ENCODE measurements around the gene LYRM9. TPM values are rescaled to one million over a fixed set of nuclear protein-coding genes. Genes with fewer than 3 reads are reported as not detected.

Gene LYRM9
- polyA plus RNA-seq, 3 donors = 5.9 to 7.6 (median 6.3) TPM

GRCh38 chr17:27918498-27918897 lies 25.3 kb upstream of the LYRM9 start:
- Histone ChIP-seq H4K20me1 (ENCODE audit: insufficient read depth, low read length) (no peaks in the 10 kb centered on the region), H3K4me2 (replicated peaks; ENCODE audit: extremely low read depth, low read length, poor library complexity, severe bottlenecking) (no peak overlapping the region), H3K4me1 (ENCODE audit: control insufficient read depth in 1 of 2, insufficient read depth in 2 of 2, low read length in 2 of 2) (no peaks in the 10 kb centered on the region), H3K4me3 (replicated peaks in 1 of 3; ENCODE audit: low read depth in 2 of 3, low read length in 3 of 3) (no peak overlapping the region), H2AFZ (ENCODE audit: insufficient read depth, low read depth, low read length, poor library complexity, severe bottlenecking) (no peak overlapping the region), H3K36me3 (replicated peaks in 1 of 2; ENCODE audit: control insufficient read depth in 1 of 2, insufficient read depth in 2 of 2, low read length in 2 of 2) (no peaks in the 10 kb centered on the region), H3K9ac (ENCODE audit: insufficient read depth, low read length, poor library complexity, severe bottlenecking) (no peak overlapping the region), H3K27me3 (ENCODE audit: control insufficient read depth in 2 of 2, insufficient read depth in 2 of 2, low read length in 2 of 2) (no peaks in the 10 kb centered on the region), H3K79me2 (ENCODE audit: insufficient read depth, low read length) (no peaks in the 10 kb centered on the region), H3K9me3 (replicated peaks in 1 of 2; ENCODE audit: control insufficient read depth in 1 of 2, insufficient read depth in 1 of 2, low read length in 2 of 2) (no peaks in the 10 kb centered on the region), H3K27ac (ENCODE audit: low read depth in 1 of 2, low read length in 2 of 2) (no peak overlapping the region)
- H3K4me3 Mint-ChIP-seq = no peak overlapping the region
- H3K27me3 Mint-ChIP-seq (ENCODE audit: low read depth in 3 of 3) = peaks cover 0 to 2% (median 1%) of the 10 kb centered on the region in 3 donors
- H3K36me3 Mint-ChIP-seq = no peaks in the 10 kb centered on the region
- DNase-seq = no peak
- H3K9me3 Mint-ChIP-seq = no peaks in the 10 kb centered on the region
- H3K4me1 Mint-ChIP-seq = no peaks in the 10 kb centered on the region
- intact Hi-C loops (cut with micrococcal nuclease) = no loop called here
- H3K27ac Mint-ChIP-seq = peak overlapping the region in 1 of 7 donors; percentile 24
- 100% methylated on average over 1 of the region's 1 CpG for WGBS (ENCODE audit: insufficient coverage)
- TF ChIP-seq CTCF (IDR thresholded peaks at IDR 0.05) = no peak

GRCh38 chr17:27917000-27917399 lies 23.8 kb upstream of the LYRM9 start:
- no peaks in the 10 kb centered on the region for H3K4me1 ChIP-seq (ENCODE audit: control insufficient read depth in 1 of 2, insufficient read depth in 2 of 2, low read length in 2 of 2)
- no peak for TF ChIP-seq CTCF (IDR thresholded peaks at IDR 0.05)
- no peak overlapping the region for H2AFZ ChIP-seq (ENCODE audit: insufficient read depth, low read depth, low read length, poor library complexity, severe bottlenecking)
- H3K36me3 Mint-ChIP-seq = no peaks in the 10 kb centered on the region
- intact Hi-C loops (cut with micrococcal nuclease) = no loop called here
- H3K27me3 ChIP-seq (ENCODE audit: control insufficient read depth in 2 of 2, insufficient read depth in 2 of 2, low read length in 2 of 2) = no peaks in the 10 kb centered on the region
- H4K20me1 ChIP-seq (ENCODE audit: insufficient read depth, low read length) = no peaks in the 10 kb centered on the region
- H3K4me3 Mint-ChIP-seq = no peak overlapping the region
- H3K79me2 ChIP-seq (ENCODE audit: insufficient read depth, low read length) = no peaks in the 10 kb centered on the region
- no peak overlapping the region for H3K4me3 ChIP-seq (replicated peaks in 1 of 3; ENCODE audit: low read depth in 2 of 3, low read length in 3 of 3)
- H3K9ac ChIP-seq (ENCODE audit: insufficient read depth, low read length, poor library complexity, severe bottlenecking) = no peak overlapping the region
- peaks cover 2% of the 10 kb centered on the region in 3 donors for H3K27me3 Mint-ChIP-seq (ENCODE audit: low read depth in 3 of 3)
- no peak overlapping the region for H3K27ac Mint-ChIP-seq
- H3K4me2 ChIP-seq (replicated peaks; ENCODE audit: extremely low read depth, low read length, poor library complexity, severe bottlenecking) = no peak overlapping the region
- no peak for DNase-seq
- no peaks in the 10 kb centered on the region for H3K9me3 ChIP-seq (replicated peaks in 1 of 2; ENCODE audit: control insufficient read depth in 1 of 2, insufficient read depth in 1 of 2, low read length in 2 of 2)
- H3K36me3 ChIP-seq (replicated peaks in 1 of 2; ENCODE audit: control insufficient read depth in 1 of 2, insufficient read depth in 2 of 2, low read length in 2 of 2) = no peaks in the 10 kb centered on the region
- no peaks in the 10 kb centered on the region for H3K9me3 Mint-ChIP-seq
- H3K27ac ChIP-seq (ENCODE audit: low read depth in 1 of 2, low read length in 2 of 2) = no peak overlapping the region
- WGBS (ENCODE audit: insufficient coverage) = no CpG with 5 or more reads among the region's 1 CpG
- H3K4me1 Mint-ChIP-seq = no peaks in the 10 kb centered on the region
